Measurements from ENCODE around the gene SLC12A3. TPM values are rescaled to one million over a fixed set of nuclear protein-coding genes. Genes with fewer than 3 reads are reported as not detected.

The SLC12A3 gene
- total RNA-seq, 3 donors from 2014 or later, result not detected

- no peaks in the 10 kb centered on the region for H3K27me3 ChIP-seq
- no peaks in the 10 kb centered on the region for H3K4me1 ChIP-seq
- peaks cover 14% of the 10 kb centered on the region for H3K36me3 ChIP-seq
- peak overlapping the region; percentile 35 to 55 for H3K27ac ChIP-seq
- no peak overlapping the region for H3K4me3 ChIP-seq
- no peak for DNase-seq (ENCODE audit: low spot score in 2 of 2)
- TF ChIP-seq CTCF (IDR thresholded peaks at IDR 0.05), result no peak
- TF ChIP-seq POLR2AphosphoS5 (IDR thresholded peaks at IDR 0.05), result no peak
- TF ChIP-seq POLR2A (IDR thresholded peaks at IDR 0.05), result no peak
- no peaks in the 10 kb centered on the region for H3K9me3 ChIP-seq
- intact Hi-C loops (cut with DNase I; ENCODE audit: low total_unique reads), result no loop called here
These were observed 80.2 kb downstream of the SLC12A3 start for GRCh38 chr16:56944954-56945839.

- Histone ChIP-seq H3K36me3 (peaks cover 7% of the 10 kb centered on the region), H3K27me3 (no peaks in the 10 kb centered on the region), H3K9me3 (no peaks in the 10 kb centered on the region), H3K4me1 (no peaks in the 10 kb centered on the region), H3K4me3 (no peak overlapping the region), H3K27ac (no peak overlapping the region)
- DNase-seq (ENCODE audit: low spot score in 2 of 2), result no peak
- intact Hi-C loops (cut with DNase I; ENCODE audit: low total_unique reads), result no loop called here
- TF ChIP-seq CTCF (IDR thresholded peaks at IDR 0.05) (no peak), POLR2A (IDR thresholded peaks at IDR 0.05) (no peak), POLR2AphosphoS5 (IDR thresholded peaks at IDR 0.05) (no peak)
These were observed 81.0 kb downstream of the SLC12A3 start for GRCh38 chr16:56945847-56946527.

DNA sequence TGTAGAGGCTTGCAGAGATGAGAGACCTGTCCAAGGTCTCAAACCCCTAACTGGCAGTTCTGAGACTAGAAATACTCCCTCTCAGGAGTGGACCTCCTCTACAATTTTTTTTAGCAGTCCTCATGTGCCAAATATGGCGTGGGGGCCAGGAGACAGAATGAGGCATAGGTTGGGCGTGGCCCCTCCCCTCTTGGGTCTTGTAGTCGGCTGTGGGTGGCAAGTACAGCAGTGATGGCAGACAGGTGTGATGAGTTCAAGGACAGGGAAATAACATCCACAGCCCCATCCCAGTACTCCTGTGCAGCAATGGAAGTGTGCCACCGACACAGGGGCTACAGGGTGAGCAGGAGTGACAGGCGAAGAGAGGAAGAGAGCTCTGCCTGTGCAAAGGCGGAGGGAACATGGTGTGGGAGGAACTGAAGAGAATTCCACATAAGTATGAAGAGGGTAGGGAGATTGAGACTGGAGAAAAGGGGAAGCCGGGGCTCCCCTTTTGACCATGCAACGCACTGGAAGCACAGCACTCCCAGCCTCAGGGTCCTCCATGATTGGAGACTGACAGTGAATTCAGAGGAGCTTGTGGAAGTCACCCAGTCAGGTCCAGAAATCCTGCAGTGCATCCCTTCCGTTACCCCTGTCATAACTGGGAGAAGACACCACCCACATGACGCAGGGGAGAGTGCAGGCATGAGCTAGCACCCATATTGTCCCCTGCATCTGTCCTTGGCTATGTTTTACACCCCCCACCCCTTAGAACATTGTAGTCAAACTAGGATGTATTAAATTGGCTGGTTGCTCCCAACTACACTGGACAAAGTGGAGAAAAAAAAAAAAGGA, 82.0 kb downstream of the SLC12A3 start:
- Histone ChIP-seq H3K4me1 (no peaks in the 10 kb centered on the region), H3K36me3 (peaks cover 7% of the 10 kb centered on the region), H3K27ac (no peak overlapping the region), H3K27me3 (no peaks in the 10 kb centered on the region), H3K4me3 (no peak overlapping the region), H3K9me3 (no peaks in the 10 kb centered on the region)
- no peak for TF ChIP-seq CTCF (IDR thresholded peaks at IDR 0.05)
- TF ChIP-seq POLR2AphosphoS5 (IDR thresholded peaks at IDR 0.05), result no peak
- TF ChIP-seq POLR2A (IDR thresholded peaks at IDR 0.05), result no peak
- no peak for DNase-seq (ENCODE audit: low spot score in 2 of 2)
- intact Hi-C loops (cut with DNase I; ENCODE audit: low total_unique reads), result no loop called here

- DNase-seq (ENCODE audit: low spot score in 2 of 2), result no peak
- Histone ChIP-seq H3K27ac (no peak overlapping the region), H3K36me3 (peaks cover 7% of the 10 kb centered on the region), H3K9me3 (no peaks in the 10 kb centered on the region), H3K4me1 (no peaks in the 10 kb centered on the region), H3K27me3 (no peaks in the 10 kb centered on the region), H3K4me3 (no peak overlapping the region)
- TF ChIP-seq POLR2A (IDR thresholded peaks at IDR 0.05) (no peak), CTCF (IDR thresholded peaks at IDR 0.05) (no peak), POLR2AphosphoS5 (IDR thresholded peaks at IDR 0.05) (no peak)
- intact Hi-C loops (cut with DNase I; ENCODE audit: low total_unique reads), result no loop called here
These were observed 82.6 kb downstream of the SLC12A3 start for GRCh38 chr16:56947604-56947995.

All from breast epithelium (tissue), 4 donors.